ENCODE measurements around the gene EVC2.

DNA sequence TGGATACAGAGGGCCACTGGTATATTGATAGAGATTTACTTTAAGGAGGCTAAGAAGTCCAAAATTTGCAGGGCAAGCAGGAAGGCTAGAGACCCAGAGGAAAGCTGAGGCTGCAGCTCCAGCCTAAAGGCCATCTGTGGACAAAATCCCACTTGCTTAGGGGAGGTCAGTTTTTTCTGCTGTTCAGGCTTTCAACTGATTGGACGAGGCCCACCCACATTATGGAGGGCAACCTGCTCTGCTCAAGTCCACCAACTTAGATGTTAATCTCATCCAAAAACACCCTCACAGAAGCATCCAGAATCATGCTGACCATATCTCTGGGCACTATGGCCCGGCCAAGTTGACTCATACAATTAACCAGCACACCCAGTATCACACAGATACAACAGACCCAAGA is 176.3 kb downstream of the EVC2 start:
- TF ChIP-seq, protein P1, sequence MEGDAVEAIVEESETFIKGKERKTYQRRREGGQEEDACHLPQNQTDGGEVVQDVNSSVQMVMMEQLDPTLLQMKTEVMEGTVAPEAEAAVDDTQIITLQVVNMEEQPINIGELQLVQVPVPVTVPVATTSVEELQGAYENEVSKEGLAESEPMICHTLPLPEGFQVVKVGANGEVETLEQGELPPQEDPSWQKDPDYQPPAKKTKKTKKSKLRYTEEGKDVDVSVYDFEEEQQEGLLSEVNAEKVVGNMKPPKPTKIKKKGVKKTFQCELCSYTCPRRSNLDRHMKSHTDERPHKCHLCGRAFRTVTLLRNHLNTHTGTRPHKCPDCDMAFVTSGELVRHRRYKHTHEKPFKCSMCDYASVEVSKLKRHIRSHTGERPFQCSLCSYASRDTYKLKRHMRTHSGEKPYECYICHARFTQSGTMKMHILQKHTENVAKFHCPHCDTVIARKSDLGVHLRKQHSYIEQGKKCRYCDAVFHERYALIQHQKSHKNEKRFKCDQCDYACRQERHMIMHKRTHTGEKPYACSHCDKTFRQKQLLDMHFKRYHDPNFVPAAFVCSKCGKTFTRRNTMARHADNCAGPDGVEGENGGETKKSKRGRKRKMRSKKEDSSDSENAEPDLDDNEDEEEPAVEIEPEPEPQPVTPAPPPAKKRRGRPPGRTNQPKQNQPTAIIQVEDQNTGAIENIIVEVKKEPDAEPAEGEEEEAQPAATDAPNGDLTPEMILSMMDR (IDR thresholded peaks at IDR 0.05): no peak
- TF ChIP-seq POLR2A (IDR thresholded peaks at IDR 0.05): no peak
